T1000 (cell line): Measurements from ENCODE around the gene SANBR.

Experiments used
- DNase-seq: peaks from one replicate; lab custom pipeline; 2025; ENCODE audit warnings: mixed read lengths; lab: John Stamatoyannopoulos, UW

Gene SANBR

GRCh38 chr2:61090386-61090921, 24.8 kb downstream of the SANBR start:
- DNase-seq = no peak

- DNase-seq = no peak
Observed at GRCh38 chr2:61091485-61091884, 25.8 kb downstream of the SANBR start.

GRCh38 chr2:61096438-61096837, 30.8 kb downstream of the SANBR start:
- no peak for DNase-seq

- DNase-seq = no peak
Observed at GRCh38 chr2:61100801-61101200, 35.1 kb downstream of the SANBR start.

DNA sequence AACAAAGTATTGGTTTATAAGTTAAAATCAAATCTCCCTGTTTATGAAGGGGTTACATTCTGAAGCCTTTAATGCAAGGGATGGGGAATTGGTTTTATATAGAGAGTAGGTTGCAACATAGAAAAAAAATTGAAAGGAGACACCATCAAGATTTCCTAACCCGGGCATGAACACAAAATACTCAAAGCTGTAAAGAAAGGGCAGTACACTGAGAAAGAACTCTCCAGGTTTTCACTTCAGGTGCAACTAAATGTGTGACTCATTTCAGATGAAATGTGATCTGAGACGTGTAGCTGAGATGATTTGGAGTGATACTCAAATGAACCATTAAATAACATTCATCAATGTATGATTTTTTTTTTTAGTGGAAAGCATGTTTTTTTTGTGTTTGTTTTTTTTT, 43.6 kb downstream of the SANBR start:
- no peak for DNase-seq

GRCh38 chr2:61111708-61112107, 46.0 kb downstream of the SANBR start:
- DNase-seq = no peak

GRCh38 chr2:61114147-61114546, 48.5 kb downstream of the SANBR start:
- no peak for DNase-seq
